Spleen (tissue), 7 donors: ENCODE data around the gene LONRF2.

Experiments used
- CTCF ChIP-seq, 11 experiments: fragments of 200-600 bp in 7 of 11; fragments of 450-650 bp in 4 of 11; sonication (generic) in 4 of 11; IDR thresholded peaks in 8 of 11; conservative IDR thresholded peaks in 3 of 11; 1 replicate in 7 of 11; 2 replicates in 4 of 11; pipeline versions ENCODE4 v1.4.0 to v1.8.0; 2016 to 2021; ENCODE audit warnings: antibody characterized with exemption in 11 of 11, inconsistent platforms in 4 of 11, mild to moderate bottlenecking in 1 of 11
- POLR2A ChIP-seq, 3 donors: fragments of 450-650 bp; IDR thresholded peaks; one replicate each; pipeline ENCODE4 v1.5.1; 2017; ENCODE audit warnings: antibody characterized with exemption in 3 of 3, mild to moderate bottlenecking in 1 of 3
- donor health status: DM: no; HTN: no; CAD: no; lungs with moderate emphysema.
- donor health status: DM: no; HTN: no; CAD: no.
- donor health status: DM: no; HTN: no; CAD: no.

- TF ChIP-seq CTCF (IDR thresholded peaks at IDR 0.05 in 8 of 11, conservative IDR thresholded peaks at IDR 0.05 in 3 of 11): no peak
- no peak for TF ChIP-seq POLR2A (IDR thresholded peaks at IDR 0.05)
These were observed 30.9 kb downstream of the LONRF2 start for GRCh38 chr2:100291152-100291970.
